ENCODE results near the gene PAEP.

- TF ChIP-seq, protein P1, sequence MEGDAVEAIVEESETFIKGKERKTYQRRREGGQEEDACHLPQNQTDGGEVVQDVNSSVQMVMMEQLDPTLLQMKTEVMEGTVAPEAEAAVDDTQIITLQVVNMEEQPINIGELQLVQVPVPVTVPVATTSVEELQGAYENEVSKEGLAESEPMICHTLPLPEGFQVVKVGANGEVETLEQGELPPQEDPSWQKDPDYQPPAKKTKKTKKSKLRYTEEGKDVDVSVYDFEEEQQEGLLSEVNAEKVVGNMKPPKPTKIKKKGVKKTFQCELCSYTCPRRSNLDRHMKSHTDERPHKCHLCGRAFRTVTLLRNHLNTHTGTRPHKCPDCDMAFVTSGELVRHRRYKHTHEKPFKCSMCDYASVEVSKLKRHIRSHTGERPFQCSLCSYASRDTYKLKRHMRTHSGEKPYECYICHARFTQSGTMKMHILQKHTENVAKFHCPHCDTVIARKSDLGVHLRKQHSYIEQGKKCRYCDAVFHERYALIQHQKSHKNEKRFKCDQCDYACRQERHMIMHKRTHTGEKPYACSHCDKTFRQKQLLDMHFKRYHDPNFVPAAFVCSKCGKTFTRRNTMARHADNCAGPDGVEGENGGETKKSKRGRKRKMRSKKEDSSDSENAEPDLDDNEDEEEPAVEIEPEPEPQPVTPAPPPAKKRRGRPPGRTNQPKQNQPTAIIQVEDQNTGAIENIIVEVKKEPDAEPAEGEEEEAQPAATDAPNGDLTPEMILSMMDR (IDR thresholded peaks at IDR 0.05): no peak
- no peak for TF ChIP-seq POLR2A (IDR thresholded peaks at IDR 0.05)
Observed at GRCh38 chr9:135590486-135591079, 29.0 kb downstream of the PAEP start.

Data from breast epithelium (tissue), 3 donors.